Activated CD4-positive, alpha-beta memory T cell treated with anti-CD3 and anti-CD28 coated beads for 36 hours (primary cell): ENCODE measurements around the gene GABRG2. TPM values are rescaled to one million over a fixed set of nuclear protein-coding genes. Genes with fewer than 3 reads are reported as not detected.

ENCODE experiments used
- CTCF ChIA-PET: fragments of 350-600 bp; sonication (Branson Sonifier 250); formaldehyde crosslinking; loops from one replicate; lab custom pipeline; 2021; ENCODE audit warnings: antibody characterized with exemption, inconsistent platforms; lab: Charles Lee
- POLR2A ChIA-PET: fragments of 350-600 bp; sonication (Branson Sonifier 250); formaldehyde crosslinking; loops from one replicate; lab custom pipeline; 2021; ENCODE audit warnings: antibody characterized with exemption; lab: Charles Lee
- DNase-seq: peaks from one replicate; pipeline ENCODE4 v3.0.0-alpha.2; 2020
- H3K27ac Mint-ChIP-seq: one replicate; pipeline ENCODE4 v1.8.0; 2021; ENCODE audit warnings: mixed read lengths
- H3K27me3 Mint-ChIP-seq: one replicate; pipeline ENCODE4 v1.8.0; 2021; ENCODE audit warnings: mixed read lengths
- H3K36me3 Mint-ChIP-seq: one replicate; pipeline ENCODE4 v1.8.0; 2021; ENCODE audit warnings: mixed read lengths
- H3K4me1 Mint-ChIP-seq: one replicate; pipeline ENCODE4 v1.8.0; 2021; ENCODE audit warnings: low read depth, mixed read lengths
- H3K4me3 Mint-ChIP-seq: one replicate; pipeline ENCODE4 v1.8.0; 2021; ENCODE audit warnings: mild to moderate bottlenecking, mixed read lengths
- H3K9me3 Mint-ChIP-seq: one replicate; pipeline ENCODE4 v1.8.0; 2021; ENCODE audit warnings: mixed read lengths
- intact Hi-C: fragments of 100-400 bp; cut with micrococcal nuclease; formaldehyde crosslinking; loops from one replicate; pipeline ENCODE4 v1.15.1; 2023
- total RNA-seq, 2 experiments: library from RNA; stranded (reverse); gene quantifications; one replicate each; pipeline ENCODE4 v1.2.3, GENCODE V29; 2021

Gene GABRG2
- total RNA-seq, 2 experiments from 2014 or later, result not detected

DNA sequence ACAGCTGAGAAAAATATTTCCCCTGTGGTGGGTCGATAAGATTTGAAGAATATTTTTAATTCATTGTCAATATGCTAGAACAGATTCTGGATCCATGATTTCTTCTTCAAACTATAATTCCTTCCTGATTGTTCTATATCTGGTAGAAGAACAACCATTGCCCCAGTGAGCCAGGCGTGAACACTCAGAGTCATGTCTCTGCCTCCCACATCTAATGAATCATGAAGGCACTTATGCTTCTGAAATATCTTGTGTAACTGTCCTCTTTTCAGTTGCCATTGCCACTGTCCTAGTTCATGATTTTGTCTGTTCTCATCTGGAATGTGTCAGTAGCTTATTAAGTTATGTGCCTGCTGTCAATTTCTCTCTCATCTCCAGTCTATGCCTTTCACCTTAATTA is 40.0 kb downstream of the GABRG2 start:
- no peak overlapping the region for H3K27ac Mint-ChIP-seq
- intact Hi-C loops, result no loop called here
- ChIA-PET POLR2A (no interaction called here), CTCF (no interaction called here)
- H3K4me1 Mint-ChIP-seq, result no peaks in the 10 kb centered on the region
- DNase-seq, result no peak
- H3K4me3 Mint-ChIP-seq, result no peak overlapping the region
- H3K9me3 Mint-ChIP-seq, result peaks cover 2% of the 10 kb centered on the region
- H3K36me3 Mint-ChIP-seq, result no peaks in the 10 kb centered on the region
- no peaks in the 10 kb centered on the region for H3K27me3 Mint-ChIP-seq

DNA sequence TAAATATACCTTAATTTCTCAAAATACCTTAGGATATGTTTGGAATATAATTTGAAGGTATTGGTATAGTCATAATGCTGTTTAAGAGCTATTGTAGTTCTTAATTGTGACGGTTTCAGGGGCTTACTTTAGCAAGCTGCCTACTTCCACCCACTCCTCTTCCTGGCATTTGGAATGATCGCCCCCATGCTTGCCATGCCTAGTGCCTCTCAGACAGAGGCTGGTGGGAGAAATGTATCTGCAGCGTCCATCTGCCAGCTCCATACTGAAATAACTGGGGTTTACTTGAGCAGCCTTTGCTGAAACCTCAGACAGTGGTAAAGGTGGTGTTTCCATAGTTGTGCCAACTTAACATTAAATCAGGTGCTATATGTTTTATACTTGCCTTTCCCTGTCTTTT is 52.2 kb downstream of the GABRG2 start:
- no peak for DNase-seq
- ChIA-PET CTCF (no interaction called here), POLR2A (no interaction called here)
- Mint-ChIP-seq H3K4me3 (no peak overlapping the region), H3K27ac (no peak overlapping the region), H3K36me3 (no peaks in the 10 kb centered on the region), H3K4me1 (no peaks in the 10 kb centered on the region), H3K27me3 (no peaks in the 10 kb centered on the region), H3K9me3 (peaks cover 2% of the 10 kb centered on the region)
- intact Hi-C loops, result no loop called here

DNA sequence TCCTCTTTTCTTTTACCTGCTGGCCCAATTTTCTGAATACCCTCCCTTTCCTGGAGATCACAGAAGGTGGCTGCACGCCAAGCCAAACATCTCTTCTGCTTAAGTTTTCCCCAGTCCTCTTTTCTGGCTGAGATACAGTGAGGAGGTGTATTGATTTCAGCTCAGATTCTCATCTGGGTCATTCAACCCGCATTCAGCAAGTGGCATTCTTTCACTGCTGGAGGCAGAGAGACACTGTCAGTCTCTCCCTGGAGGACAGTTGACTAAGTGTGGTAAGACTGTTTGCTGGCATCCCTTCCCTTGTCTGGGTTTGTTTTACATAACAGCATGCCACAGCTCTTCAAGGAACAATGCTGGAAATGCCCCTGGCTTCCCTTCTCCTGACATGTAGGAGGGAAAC is 60.5 kb downstream of the GABRG2 start:
- Mint-ChIP-seq H3K27me3 (no peaks in the 10 kb centered on the region), H3K27ac (no peak overlapping the region), H3K36me3 (no peaks in the 10 kb centered on the region), H3K4me3 (no peak overlapping the region), H3K4me1 (no peaks in the 10 kb centered on the region), H3K9me3 (no peaks in the 10 kb centered on the region)
- DNase-seq, result no peak
- intact Hi-C loops, result no loop called here
- ChIA-PET POLR2A (no interaction called here), CTCF (no interaction called here)

DNA sequence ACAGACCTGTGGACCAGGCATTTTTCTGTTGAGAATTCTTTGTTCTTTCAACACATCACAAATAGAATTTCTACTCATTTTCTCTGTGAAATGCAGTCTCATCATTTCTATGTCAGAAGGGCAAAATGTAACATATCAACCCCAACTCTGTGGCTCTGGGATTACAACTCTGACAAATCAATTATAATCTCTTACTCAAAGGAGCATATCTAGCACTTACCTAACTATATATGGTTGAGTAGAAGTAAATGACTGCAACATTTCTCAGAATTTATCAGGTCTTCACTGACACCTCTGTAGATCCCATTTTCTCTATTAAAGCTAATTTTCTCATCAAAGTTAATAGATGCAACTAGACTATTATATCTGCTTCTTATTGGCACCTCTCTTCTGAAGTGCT is 64.8 kb downstream of the GABRG2 start:
- intact Hi-C loops, result no loop called here
- no peaks in the 10 kb centered on the region for H3K9me3 Mint-ChIP-seq
- CTCF ChIA-PET, result no interaction called here

DNA sequence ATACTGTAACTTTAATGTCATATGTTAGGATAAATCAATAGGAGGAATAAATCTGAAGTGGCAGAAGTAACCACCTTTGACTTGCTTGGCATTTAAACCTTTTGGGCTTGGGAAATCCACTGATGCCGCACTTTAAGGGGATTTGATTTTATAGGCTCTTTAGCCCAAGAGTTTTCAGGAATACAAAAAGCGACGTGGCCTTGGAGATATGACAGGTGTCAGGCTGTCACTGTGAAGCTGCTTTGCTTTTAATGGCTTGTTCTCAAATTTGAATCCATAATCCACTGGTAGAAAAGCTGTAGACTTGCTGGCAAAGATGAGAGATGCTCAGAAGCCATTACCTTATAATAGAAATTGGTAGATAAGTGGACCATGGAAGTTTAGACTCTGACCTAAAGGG is 71.6 kb downstream of the GABRG2 start:
- no peak overlapping the region for H3K4me3 Mint-ChIP-seq
- H3K27me3 Mint-ChIP-seq, result no peaks in the 10 kb centered on the region
- peaks cover 6% of the 10 kb centered on the region for H3K9me3 Mint-ChIP-seq
- no peaks in the 10 kb centered on the region for H3K4me1 Mint-ChIP-seq
- POLR2A ChIA-PET, result no interaction called here
- no peaks in the 10 kb centered on the region for H3K36me3 Mint-ChIP-seq
- DNase-seq, result no peak
- H3K27ac Mint-ChIP-seq, result no peak overlapping the region
- CTCF ChIA-PET, result no interaction called here
- intact Hi-C loops, result no loop called here

More for the DNA sequence above, 64.8 kb downstream of the GABRG2 start:
- Mint-ChIP-seq H3K4me3 (no peak overlapping the region), H3K4me1 (no peaks in the 10 kb centered on the region), H3K27me3 (no peaks in the 10 kb centered on the region), H3K27ac (no peak overlapping the region), H3K36me3 (no peaks in the 10 kb centered on the region)
- no peak for DNase-seq
- POLR2A ChIA-PET, result no interaction called here

DNA sequence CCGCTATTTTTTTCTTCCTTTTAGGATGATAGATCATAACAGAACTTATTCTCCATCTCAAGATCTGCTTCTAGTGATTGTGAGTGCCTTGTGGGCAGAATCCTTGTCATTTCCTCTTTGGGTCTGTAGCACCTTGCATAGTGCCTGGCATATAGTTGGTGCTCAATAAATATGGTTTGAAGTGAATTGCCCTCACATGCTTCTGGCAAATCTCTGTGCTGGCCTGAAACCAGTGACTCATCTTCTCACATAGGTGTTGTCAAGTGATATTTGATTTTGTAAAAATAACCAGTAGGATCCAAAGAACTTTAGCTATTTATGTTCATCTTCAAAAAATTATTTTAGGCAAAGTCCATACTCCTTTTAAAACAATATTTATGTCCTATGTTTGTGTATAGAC is 86.7 kb downstream of the GABRG2 start:
- DNase-seq, result no peak
- Mint-ChIP-seq H3K4me1 (no peaks in the 10 kb centered on the region), H3K36me3 (no peaks in the 10 kb centered on the region), H3K27me3 (no peaks in the 10 kb centered on the region), H3K9me3 (peaks cover 9% of the 10 kb centered on the region), H3K27ac (no peak overlapping the region), H3K4me3 (no peak overlapping the region)
- intact Hi-C loops, result no loop called here
- ChIA-PET CTCF (no interaction called here), POLR2A (no interaction called here)

DNA sequence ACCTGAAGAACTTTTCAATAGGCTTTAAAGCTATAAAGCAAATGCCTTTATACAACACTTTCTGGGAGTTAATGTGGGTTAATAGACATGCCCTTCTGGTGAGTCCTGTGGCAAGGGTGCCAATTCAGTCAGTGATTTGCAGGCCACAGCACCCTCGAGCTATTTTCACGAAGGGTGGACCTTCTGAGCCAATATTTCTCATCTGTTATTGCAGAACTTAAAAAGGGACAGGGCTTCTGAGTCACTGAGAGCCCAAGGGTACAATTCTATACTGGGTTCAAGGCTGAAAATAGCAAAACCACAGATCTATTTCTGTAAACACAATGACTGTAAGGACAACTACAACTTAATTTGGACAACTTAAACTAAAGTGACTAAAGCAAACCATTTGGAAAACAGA is 92.8 kb downstream of the GABRG2 start:
- Mint-ChIP-seq H3K4me1 (no peaks in the 10 kb centered on the region), H3K36me3 (no peaks in the 10 kb centered on the region), H3K27me3 (no peaks in the 10 kb centered on the region), H3K4me3 (no peak overlapping the region), H3K27ac (no peak overlapping the region), H3K9me3 (peaks cover 14% of the 10 kb centered on the region)
- CTCF ChIA-PET, result no interaction called here
- intact Hi-C loops, result no loop called here
- no peak for DNase-seq
- POLR2A ChIA-PET, result no interaction called here

DNA sequence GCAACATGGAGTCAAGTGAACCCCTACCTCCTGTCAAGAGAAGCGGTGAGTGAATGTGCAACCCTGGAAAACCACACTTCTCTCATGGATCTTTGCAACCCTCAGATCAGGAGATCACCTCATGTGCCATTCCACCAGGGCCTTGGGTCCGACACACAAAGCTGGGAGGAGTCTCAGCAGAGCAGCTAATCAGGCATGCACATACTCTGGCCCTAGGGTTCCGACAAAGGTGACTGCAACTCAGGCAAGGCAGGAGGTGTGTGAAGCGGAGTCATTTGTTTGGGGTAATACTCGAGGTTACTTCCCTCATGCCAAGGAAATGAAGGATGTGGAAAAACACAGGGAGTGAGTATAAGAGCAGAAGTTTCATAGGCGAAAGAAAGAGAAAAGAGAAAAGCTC is 96.1 kb downstream of the GABRG2 start:
- POLR2A ChIA-PET, result no interaction called here

DNA sequence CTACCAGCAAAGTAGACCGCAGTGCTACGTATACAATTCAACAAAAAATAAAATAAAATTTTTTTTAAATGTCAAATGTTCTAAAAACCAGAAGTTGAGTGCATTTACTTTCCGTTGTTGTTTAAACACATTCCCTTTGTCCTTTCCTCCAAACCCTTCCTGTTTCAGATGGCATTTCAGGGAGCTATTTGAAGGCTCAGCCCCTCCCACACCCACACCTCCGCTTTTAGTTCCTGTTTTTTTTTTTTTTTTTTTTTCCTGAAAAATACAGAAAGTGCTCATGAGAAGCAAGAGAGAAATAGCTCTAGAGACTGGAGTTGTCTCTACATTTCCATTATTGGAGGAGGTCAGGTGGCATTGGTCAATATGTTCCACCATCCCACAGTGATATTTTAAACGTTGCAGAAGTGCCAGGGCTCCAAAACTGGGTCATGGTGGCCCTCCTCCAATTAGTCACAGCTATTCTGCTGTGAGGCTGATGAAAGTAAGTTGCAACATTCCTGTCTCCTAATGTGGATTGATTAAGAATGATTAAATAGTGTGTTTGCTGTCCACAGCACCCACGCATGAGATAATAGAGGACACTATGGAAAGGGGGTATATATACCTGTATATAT is 106.9 kb downstream of the GABRG2 start:
- Mint-ChIP-seq H3K27me3 (no peaks in the 10 kb centered on the region), H3K27ac (no peak overlapping the region), H3K4me3 (no peak overlapping the region), H3K4me1 (no peaks in the 10 kb centered on the region), H3K36me3 (no peaks in the 10 kb centered on the region), H3K9me3 (peaks cover 6% of the 10 kb centered on the region)
- no peak for DNase-seq
- ChIA-PET CTCF (no interaction called here), POLR2A (no interaction called here)
- intact Hi-C loops, result no loop called here

More for the DNA sequence above, 96.1 kb downstream of the GABRG2 start:
- intact Hi-C loops, result no loop called here
- H3K27ac Mint-ChIP-seq, result no peak overlapping the region
- no peaks in the 10 kb centered on the region for H3K27me3 Mint-ChIP-seq
- no peaks in the 10 kb centered on the region for H3K36me3 Mint-ChIP-seq
- peaks cover 25% of the 10 kb centered on the region for H3K9me3 Mint-ChIP-seq
- H3K4me3 Mint-ChIP-seq, result no peak overlapping the region
- no peak for DNase-seq
- H3K4me1 Mint-ChIP-seq, result no peaks in the 10 kb centered on the region
- CTCF ChIA-PET, result no interaction called here

DNA sequence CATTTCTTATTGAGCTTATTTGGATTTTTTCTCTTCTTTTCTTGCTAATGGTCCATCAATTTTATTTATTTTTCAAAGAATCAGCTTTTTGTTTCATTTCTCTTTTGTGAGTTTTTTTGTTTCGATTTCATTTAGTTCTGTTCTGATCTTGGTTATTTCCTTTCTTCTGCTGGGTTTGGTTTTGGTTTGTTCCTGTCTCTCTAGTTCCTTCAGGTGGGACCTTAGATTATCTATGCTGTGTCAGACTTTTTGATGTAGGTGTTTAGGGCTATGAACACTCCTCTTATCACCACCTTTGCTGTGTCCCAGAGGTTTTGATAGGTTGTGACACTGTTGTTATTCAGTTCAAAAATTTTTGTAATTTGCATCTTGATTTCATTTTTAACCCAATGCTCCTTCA is 119.8 kb downstream of the GABRG2 start:
- intact Hi-C loops, result no loop called here
- ChIA-PET CTCF (no interaction called here), POLR2A (no interaction called here)
- Mint-ChIP-seq H3K4me3 (no peak overlapping the region), H3K36me3 (no peaks in the 10 kb centered on the region), H3K27ac (no peak overlapping the region), H3K4me1 (no peaks in the 10 kb centered on the region), H3K27me3 (no peaks in the 10 kb centered on the region), H3K9me3 (peaks cover 9% of the 10 kb centered on the region)
- DNase-seq, result no peak

DNA sequence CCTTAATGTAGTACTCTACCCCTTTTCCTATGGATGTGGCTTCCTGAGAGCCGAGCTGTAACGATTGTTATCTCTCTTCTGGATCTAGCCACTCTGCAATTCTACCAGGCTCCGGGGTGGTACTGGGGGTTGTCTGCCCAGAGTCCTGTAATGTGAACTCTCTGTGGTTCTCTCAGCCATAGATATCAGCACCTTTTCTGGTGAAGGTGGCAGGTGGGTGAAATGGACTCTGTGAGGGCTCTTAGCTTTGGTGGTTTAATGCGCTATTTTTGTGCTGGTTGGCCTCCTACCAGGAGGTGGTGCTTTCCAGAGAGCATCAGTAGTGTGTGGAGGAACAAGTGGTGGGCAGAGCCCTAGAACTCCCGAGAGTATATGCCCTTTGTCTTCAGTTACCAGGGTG is 122.1 kb downstream of the GABRG2 start:
- Mint-ChIP-seq H3K36me3 (no peaks in the 10 kb centered on the region), H3K27me3 (no peaks in the 10 kb centered on the region), H3K27ac (no peak overlapping the region), H3K4me1 (no peaks in the 10 kb centered on the region), H3K4me3 (no peak overlapping the region), H3K9me3 (peaks cover 12% of the 10 kb centered on the region)
- ChIA-PET CTCF (no interaction called here), POLR2A (no interaction called here)
- no peak for DNase-seq
- intact Hi-C loops, result no loop called here

DNA sequence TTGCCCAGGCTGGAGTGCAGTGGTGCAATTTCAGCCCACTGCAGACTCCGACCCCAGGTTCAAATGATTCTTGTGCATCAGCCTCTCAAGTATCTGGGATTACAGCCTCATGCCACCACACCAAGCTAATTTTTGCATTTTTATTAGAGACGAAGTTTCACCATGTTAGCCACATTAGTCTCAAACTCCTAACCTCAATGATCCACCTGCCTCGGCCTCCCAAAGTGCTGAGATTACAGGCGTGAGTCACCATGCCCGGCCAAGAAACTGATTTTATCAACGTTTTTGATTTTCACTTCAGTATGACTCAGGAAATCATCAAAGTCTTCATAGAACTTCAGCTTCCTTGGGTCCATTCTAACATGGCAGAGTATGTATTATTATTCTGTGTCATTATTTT is 125.4 kb downstream of the GABRG2 start:
- no peaks in the 10 kb centered on the region for H3K36me3 Mint-ChIP-seq
- POLR2A ChIA-PET, result no interaction called here
- H3K27ac Mint-ChIP-seq, result no peak overlapping the region

DNA sequence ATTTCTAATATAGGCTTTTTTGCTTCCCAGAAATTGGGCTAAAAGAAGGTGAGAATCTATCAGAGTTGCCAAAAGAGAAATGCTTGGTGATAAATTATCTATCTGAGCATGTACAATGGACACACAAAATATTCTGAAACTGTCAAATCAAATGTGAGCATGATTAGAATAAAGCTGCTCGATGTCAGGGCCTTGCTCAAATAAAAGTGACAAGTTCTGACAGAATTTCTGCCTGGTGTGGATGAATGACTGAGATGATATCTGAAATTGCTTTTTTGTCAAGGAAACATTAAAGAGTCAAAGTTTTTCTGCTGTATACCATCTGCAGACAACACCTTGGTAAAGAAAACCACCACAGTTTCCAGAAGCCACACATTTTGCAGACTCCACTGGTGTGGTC is 128.8 kb downstream of the GABRG2 start:
- ChIA-PET CTCF (no interaction called here), POLR2A (no interaction called here)
- H3K36me3 Mint-ChIP-seq, result no peaks in the 10 kb centered on the region
- H3K27me3 Mint-ChIP-seq, result no peaks in the 10 kb centered on the region
- no peaks in the 10 kb centered on the region for H3K4me1 Mint-ChIP-seq
- no peak overlapping the region for H3K27ac Mint-ChIP-seq
- H3K9me3 Mint-ChIP-seq, result peaks cover 5% of the 10 kb centered on the region
- intact Hi-C loops, result no loop called here
- no peak overlapping the region for H3K4me3 Mint-ChIP-seq
- no peak for DNase-seq

More for the DNA sequence above, 125.4 kb downstream of the GABRG2 start:
- intact Hi-C loops, result no loop called here
- no peak overlapping the region for H3K4me3 Mint-ChIP-seq
- no peaks in the 10 kb centered on the region for H3K4me1 Mint-ChIP-seq
- CTCF ChIA-PET, result no interaction called here
- peaks cover 5% of the 10 kb centered on the region for H3K9me3 Mint-ChIP-seq
- no peak for DNase-seq
- no peaks in the 10 kb centered on the region for H3K27me3 Mint-ChIP-seq
